GM19240 (cell line): ENCODE results near the gene DIS3L2.
"Not testable (repeated sequence)": the region's sequence is repeated elsewhere in the genome, so short reads cannot be mapped to it uniquely, and the experiment has no call there.

Source experiments
- DNase-seq: peaks from one replicate; pipeline ENCODE4 v3.0.0; 2011; ENCODE audit warnings: low spot score; ENCODE audit not compliant: insufficient read length

The DIS3L2 gene

DNA sequence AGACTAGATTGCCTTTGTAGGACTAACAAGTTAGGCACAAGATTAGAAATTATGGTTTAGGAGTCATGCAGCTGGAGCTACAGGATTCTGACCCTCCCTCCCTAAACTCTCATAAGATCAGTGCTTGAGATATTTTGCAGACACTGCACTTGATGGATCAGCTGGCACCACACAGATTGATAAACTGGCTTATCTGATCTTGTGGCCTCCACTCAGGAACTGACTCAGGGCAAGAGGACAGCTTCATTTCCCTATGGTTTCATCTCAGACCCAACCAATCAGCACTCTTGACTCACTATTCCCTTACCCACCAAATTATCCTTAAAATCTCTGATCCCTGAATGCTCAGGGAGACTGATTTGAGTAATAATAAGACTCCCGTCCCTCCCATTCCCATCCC lies 152.3 kb downstream of the DIS3L2 start:
- DNase-seq, result no peak

DNA sequence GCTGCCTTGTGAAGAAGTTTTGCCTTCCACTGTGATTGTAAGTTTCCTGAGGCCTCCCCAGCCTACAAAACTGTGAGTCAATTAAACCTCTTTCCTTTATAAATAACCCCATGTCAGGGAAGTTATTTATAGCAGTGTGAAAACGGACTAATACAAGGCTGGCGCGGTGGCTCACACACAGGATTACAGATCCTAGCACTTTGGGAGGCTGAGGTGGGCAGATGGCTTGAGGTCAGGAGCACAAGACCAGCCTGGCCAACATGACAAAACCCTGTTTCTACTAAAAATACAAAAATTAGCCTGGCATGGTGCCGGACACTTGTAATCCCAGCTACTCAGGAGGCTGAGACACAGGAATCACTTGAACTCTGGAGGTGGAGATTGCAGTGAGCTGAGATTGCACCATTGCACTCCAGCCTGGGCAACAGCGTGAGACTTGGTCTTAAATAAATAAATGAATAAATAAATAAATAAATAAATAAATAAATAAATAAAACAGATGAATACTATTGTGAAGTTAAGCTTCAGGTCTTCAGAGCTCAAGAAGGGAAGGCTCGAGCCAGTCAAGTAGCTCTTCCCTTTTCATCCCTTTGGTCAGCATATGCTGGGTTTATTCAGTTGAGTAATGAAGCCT lies 154.3 kb downstream of the DIS3L2 start:
- DNase-seq, result not testable (repeated sequence)

DNA sequence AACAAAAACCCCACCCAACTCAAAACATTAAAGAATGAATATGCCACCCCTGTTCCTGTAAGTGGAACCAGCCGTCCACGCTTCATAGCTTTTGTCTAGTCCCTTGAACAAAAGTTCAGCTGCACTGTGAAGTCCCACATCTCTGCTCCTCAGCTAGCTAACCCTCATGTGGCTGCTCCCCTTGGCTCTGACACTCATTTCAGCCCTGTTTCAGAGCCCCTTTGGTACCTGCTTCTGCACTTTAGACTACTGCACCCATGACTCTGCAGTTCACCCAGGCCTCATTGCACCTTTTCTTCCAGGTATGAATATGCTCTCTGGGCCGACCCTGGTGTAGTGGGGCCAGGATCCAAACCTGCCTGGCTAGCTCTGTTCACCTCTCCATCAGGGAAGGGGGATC lies 155.3 kb downstream of the DIS3L2 start:
- DNase-seq, result no peak

DNA sequence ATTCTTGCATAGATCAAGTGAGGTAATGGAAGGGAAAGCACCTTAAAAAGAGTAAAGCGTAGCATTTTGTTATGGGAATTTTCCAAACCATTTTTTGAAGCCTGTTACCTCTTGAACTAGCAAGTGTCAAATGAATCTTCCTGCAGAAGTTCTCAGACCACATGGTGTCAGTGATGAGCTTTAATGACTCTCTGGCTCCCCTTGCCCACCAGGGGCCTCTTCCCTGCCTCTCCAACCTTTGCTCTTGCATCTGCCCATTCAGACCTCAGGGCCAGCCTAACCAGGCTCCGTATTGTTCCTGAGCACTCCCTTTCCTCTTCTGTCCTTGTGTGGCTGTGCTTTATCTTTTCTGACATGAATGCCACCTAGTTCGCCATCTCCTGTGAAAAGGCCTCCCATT lies 155.9 kb downstream of the DIS3L2 start:
- no peak for DNase-seq

DNA sequence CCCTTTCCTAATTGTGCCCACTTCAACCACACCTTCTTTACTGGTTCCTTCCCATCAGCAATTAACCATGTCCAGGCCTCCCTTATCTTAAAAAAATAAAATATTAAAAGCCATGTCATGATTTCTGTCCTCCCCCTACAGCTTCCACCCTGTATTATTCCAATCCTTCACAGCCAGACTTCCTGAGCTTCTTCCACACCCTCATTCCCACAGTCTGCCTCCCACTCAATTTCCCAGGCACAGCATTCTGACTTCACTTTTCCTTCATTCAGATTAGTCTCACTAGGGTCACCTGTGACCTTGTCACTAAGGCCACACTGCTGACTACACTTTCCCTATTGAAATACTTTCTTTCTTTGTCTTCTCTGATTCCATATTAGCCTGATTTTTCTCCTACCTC lies 159.4 kb downstream of the DIS3L2 start:
- DNase-seq, result no peak

DNA sequence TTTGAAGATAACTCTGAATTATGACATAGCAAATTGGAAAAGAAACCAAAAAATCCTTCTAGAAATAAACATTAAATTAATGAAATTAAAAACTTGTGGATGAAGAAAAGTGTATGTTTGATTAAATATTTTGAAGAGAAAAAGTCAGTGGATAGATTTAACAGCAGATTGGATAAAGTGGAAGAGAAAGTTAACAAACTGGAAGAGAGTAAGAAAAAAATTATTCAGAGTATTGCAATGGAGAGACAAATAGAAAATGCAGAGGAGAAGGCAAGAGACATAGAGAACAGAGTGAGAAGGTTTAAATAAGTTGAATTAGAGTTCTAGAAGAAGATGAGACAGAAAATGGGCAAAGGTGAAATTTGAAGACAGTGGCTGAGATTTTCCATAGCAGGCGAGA lies 162.8 kb downstream of the DIS3L2 start:
- DNase-seq, result no peak

DNA sequence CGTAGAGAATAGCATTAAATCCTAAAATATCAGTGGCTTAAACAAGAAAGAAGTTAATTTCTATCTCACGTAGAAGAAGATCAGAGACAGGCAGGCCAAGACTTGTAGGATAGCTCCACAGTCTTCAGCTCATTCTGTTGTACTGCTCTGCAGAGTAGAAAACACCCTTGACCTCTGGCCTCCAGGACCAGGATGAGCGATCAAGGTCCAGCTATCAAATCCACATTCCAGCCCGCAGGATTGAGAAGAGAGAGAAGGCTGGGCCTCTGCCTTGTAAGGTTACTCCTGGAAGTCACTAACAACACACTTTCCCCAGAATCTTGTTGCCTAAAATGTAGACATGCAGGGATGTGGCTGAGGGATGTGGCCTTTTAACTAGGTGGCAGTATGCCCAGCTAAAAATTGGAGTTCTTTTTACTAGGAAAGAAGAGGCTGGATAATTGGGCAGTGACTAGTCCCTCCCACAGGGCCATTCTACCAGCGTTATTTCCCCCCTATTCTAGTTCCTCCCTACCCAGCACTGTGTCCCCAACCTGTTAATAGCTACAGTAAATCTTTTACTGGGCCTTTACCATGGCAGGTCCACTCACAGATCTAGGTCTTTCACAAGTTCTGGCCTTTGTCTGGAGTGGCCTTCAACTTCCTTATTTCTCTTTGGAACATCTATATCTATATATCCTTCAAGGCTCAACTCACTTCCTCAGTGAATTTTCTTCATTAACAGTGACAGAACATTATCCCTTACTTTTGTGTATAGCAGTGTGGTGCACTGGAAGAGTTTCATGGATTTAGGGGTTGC lies 165.0 kb downstream of the DIS3L2 start:
- DNase-seq, result no peak

DNA sequence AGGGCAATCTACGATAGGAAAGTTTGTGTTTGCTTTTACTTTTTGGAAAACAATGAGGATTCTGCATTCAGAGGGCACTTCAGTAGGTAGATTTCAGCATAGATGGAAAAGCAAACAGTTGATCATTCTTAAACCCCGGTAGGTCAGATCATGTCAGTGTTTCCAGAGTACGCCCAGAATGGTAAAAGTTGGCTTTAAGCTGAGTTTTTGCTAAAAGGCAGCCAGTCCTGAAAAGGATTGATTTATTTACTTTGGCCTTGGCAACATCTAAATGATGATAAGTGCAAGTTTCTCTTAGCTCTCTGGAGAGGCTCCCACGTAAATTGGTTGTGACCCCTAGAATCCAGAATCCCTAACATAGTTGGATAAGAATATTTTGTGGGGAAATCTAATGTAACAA lies 168.0 kb downstream of the DIS3L2 start:
- no peak for DNase-seq

DNA sequence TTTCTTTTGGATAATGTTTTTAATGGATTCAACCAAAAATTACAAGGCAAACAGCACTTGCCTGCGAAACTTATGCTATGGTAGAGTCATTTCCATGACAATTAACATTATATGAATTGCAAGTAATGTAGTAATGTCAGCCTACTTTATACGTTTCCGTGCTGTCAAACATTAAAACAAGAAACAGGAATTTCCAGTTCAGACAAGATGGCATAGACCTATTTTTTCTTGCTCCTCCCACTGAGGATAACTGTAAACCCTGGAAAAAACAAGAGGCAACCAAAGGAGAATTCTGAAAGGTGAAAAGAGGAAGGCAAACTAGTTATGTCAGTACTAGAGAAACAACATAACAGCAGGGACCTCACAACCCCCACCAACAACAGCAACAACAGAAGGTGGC lies 170.7 kb downstream of the DIS3L2 start:
- DNase-seq, result no peak

DNA sequence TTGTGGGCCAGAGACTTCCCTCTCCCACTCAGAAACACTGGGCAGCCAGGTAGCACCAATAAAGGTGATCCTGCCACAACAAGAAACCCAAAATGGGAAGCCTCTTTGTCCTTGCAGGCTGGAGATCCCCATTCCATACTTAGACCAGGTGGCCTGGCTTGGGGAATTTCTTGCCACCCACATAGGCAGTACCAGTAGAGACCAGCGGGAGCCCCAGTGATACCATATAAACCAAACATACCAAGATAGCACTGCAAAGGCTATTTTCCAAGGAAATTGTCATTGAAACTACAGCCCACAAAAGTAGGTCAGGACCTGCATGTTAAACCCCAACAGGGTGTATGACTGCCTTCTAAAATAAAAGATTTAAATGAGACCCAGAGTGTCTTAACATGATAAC lies 171.6 kb downstream of the DIS3L2 start:
- DNase-seq, result no peak

DNA sequence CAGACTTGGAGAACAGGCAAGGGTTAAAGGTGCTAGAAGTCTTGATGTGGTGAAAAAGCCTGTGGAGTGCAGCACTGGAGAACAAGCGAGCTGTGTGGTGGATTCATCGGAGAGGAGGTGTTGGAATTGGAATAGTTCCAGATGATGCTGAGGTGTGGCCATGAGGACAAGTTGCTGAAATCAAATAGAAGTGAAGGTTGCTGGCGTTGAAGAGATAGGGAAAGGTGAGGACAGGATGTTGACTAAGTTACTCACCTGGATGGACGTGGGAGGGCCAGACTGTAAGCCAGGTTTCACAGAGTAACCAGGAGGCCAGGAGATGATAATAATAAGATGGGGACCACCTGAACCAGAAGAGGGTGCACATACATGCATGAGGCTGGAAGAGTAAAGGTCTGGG lies 173.4 kb downstream of the DIS3L2 start:
- DNase-seq, result no peak

DNA sequence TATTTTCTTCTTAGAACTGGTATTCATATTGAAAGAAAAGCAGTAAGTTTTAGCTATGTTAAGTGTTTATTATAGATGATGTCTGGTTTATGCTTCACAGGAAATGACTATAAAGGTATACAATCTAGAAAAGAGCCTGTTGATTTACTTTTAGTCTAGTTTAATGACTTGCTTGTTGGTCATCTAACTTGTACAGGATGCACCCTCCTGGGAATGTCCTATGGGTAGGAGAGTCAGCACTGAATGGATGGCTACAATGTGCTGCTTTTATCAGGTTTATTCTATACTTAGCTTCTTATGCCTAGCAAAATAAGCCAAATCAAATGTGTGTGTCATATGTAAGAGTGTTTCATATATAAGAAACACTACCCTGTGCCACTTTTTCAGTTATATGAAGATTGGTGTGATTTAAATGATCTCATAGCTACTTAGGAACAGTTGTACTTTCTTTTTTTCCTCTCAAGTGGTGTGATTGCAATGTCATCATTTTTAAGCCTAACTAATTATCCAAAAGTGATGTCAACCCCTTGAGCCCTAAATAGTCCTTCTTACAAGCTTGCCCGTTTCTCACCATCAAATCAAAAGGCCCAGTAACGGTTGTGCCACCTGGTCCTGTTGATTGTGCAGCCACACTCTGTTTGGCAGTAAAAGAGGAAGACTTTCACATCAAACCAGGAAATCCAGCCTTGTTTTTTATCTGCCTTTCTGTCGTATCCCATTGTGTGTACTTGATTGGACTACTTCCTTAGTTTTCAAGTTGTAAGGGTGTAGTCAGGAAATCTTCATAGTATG lies 176.0 kb downstream of the DIS3L2 start:
- no peak for DNase-seq

DNA sequence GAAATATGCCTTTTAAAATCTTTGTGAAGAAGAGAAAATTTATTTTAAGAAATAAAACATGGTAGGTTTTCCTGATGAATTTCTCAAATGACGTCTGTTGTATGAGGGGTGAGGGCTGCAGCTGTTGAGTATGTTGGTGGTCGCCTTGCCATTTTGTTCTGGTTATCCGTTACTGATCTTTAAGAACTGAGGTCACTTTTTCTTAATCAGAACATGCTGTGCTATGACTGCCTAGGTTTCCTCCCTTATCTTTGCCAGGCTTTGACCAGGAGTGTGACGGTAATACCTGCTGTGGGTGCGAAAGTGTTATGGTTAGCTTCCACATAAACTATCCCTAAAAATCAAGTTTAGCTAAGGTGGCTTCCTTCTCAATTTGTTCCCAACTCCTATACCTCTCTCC lies 176.9 kb downstream of the DIS3L2 start:
- DNase-seq, result no peak

DNA sequence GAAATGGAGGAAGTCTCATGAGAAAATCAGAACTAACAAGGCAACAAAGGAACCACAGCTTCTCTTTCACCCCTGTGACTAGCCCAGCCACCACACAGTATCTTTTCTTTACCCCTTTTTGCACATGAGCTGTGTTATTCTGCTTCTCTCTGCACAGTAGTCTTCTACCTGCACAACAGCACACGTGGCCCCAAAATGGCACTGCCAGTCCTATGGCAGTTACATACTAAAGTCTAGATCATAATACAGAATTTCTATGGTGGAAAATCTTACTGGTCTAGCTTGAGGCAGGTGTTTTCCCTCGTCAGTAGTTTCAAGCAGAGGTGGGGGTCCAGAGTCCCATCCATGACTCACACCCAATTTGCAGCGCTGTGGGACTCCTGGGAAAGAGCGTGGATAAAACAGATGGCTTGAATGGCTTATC lies 177.7 kb downstream of the DIS3L2 start:
- DNase-seq, result no peak

DNA sequence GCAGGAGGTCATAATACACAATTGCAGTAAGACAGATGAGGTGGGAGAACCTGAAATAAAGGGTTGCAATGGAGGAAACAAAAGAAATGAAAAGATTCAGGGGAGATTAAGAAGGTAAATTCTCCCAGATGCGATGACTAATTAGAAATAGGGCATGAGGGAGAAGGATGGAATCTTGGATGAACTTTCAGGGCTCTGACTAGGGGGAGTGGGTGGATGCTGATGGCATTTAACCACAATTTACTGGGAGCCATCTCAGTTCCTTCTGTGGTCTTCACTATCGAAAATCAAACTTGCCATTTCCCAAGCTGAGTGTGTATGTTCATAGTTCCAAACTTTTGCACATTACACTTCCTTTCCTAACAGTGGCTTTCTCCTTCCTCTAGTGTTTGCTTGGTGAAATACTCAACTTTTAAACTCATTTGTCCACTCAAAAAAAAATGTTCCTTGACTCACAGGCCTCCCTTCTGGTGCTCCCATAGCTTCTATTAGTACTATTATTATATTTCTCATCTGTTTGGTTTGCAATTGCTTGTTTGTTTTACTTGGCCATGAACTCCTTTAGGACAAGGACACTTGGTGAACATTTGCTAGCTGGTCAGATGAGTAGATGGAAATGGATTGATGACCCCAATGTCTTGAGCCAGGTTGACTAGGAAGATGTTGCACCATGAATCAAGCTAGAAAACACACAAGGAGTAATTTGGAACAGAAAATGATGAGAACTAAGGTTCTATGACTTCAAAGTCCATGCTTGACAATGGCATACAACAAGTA lies 178.5 kb downstream of the DIS3L2 start:
- DNase-seq, result no peak

DNA sequence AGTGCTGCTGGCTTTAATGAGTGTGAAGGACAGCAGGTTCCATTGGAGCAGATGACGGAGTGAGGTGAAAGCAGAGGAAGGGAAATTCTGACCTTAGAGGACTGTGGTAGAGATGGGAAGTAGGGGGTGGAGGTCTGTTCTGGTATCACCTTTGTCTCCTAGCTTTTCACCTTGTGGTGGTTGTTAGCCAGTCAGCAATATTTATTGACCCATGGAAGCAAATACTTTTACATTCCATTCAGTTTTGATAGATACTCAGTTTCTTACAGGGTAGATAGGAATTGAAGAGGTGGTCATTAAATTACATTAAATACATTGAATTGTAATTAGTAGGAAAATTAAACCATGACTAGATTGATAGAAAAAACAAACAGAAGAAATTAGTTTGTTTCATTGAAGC lies 180.1 kb downstream of the DIS3L2 start:
- DNase-seq, result no peak

DNA sequence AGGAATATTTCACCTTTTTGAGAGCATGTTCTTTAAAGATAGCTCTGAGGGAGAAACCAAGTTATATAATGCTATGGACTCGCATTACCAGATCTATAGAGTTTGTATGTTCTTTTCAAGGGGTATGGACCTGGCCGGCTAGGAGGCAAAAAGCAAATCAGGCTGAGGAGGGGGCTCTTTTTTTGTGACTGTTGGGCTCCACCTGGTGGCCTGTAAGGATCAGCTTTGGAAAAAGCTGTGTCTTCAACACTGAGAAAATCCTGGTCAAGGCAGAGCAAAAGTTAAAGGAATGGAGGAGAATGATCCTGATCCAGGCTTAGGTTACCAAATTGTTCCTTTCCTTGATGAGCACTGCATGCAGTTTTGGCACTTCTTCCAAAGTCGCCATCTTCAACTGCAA lies 180.5 kb downstream of the DIS3L2 start:
- peak; percentile 8 for DNase-seq

DNA sequence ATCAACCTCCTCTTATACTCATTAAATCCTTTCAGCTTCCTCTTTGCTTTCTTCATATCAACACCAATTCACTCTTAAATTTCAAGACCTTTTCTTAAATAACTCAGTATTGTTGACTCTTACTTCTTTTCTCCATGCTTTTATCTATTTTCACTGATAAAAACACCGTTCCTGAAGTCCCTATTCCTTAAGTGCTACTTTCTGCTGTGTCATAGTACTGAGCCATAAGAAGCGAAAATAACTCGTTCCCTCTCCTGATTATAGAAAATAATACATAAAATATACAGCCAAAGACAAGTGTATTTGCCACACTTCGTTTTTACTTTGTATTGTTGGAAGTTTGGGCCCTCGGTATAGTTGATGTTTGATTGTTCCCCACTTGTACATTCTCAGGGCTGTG lies 181.0 kb downstream of the DIS3L2 start:
- DNase-seq, result no peak

DNA sequence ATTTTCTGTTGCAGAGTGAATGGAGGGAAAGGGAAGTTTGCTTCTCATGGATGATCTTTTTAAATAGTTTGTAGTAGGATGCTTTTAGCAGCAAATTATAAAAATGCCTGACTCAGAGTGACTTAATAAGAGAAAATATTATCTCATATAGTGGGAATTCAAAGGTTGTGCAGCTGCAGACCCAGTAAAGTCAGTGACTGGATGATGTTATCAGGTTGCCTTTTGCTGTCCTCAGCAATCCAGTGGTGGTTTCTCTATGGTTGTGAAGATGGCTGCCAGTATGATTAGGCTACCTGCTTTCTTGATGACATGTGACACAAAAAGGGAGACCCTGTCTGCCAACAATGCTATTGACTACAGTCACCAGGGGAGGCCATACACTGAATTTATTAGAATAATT lies 184.8 kb downstream of the DIS3L2 start:
- no peak for DNase-seq

DNA sequence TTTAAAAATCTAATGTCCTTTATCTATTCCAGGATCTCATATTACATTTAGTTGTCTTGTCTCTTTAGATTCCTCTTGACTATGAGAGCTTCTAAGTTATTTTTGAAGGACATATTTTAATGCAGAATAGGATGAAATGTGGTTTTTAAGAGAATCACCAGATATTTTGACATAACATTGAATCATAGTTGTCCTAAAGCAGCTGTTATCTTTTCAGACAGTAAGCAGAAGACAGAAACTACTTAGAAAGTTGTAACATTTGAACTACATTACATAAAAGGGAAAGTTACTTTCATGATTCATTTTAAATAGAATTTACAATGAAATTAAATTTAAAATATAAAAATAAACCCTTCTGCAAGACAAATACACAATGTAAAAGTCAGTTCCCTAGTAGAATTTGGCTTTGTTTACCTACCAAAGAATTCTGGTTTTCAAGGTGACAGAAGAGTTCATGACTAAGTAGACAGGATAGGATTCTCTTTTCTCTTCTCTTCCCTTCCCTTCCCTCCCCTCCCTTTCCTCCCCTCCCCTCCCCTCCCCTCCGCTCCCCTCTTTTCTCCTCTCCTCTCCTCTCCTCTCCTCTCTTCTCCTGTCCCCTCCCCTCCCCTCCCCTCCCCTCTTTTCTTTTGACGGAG lies 186.0 kb downstream of the DIS3L2 start:
- no peak for DNase-seq

DNA sequence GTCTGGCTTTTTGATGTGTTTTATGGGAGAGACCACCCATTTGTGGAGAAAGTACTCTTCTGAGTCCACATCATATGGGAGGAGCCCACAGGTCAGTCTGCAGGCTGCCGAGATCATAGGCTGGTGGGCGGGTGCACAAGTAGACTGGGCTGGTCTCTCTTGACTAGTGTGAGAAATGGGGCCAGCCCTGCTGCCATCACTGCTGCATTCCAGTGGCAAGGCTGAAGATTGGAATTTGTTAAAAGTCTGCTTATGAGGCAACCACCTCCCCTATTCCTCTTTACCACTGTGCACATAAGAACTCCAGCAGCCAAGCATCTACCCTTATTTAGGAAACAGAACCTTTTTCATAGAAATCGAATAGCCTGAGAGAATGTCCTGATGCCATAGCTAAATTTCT lies 200.7 kb downstream of the DIS3L2 start:
- DNase-seq, result no peak
